ENCODE results near the gene DPP6. TPM values are rescaled to one million over a fixed set of nuclear protein-coding genes. Genes with fewer than 3 reads are reported as not detected.

DPP6 gene
- total and polyA plus RNA-seq, 12 donors = 0.07 to 2.1 (median 0.16) TPM; not detected in 4

DNA sequence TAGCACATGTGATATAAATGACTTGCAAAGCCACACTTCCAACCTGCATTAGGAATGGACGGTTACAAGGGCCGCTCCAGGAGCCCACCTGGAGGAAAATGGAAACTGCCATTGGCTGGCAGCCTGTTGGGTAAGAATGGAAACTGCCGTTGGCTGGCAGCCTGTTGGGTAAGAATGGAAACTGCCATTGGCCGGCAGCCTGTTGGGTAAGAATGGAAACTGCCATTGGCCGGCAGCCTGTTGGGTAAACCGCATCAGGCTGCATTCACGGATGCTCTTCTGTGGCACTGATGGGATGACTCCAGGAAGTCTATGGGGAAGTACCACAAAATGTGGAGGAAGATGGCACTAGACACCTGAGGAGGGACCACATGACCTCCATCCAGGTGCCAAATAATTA, 143.1 kb downstream of the DPP6 start:
- TF ChIP-seq, protein P1, sequence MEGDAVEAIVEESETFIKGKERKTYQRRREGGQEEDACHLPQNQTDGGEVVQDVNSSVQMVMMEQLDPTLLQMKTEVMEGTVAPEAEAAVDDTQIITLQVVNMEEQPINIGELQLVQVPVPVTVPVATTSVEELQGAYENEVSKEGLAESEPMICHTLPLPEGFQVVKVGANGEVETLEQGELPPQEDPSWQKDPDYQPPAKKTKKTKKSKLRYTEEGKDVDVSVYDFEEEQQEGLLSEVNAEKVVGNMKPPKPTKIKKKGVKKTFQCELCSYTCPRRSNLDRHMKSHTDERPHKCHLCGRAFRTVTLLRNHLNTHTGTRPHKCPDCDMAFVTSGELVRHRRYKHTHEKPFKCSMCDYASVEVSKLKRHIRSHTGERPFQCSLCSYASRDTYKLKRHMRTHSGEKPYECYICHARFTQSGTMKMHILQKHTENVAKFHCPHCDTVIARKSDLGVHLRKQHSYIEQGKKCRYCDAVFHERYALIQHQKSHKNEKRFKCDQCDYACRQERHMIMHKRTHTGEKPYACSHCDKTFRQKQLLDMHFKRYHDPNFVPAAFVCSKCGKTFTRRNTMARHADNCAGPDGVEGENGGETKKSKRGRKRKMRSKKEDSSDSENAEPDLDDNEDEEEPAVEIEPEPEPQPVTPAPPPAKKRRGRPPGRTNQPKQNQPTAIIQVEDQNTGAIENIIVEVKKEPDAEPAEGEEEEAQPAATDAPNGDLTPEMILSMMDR (IDR thresholded peaks at IDR 0.05) = no peak
- ATAC-seq = no peak
- Histone ChIP-seq H3K27me3 (peaks cover 0 to 7% (median 0%) of the 10 kb centered on the region in 7 donors), H3K4me1 (no peaks in the 10 kb centered on the region), H3K4me3 (no peak overlapping the region), H3K27ac (no peak overlapping the region), H3K9me3 (peaks cover 0 to 5% (median 0%) of the 10 kb centered on the region in 11 donors), H3K36me3 (no peaks in the 10 kb centered on the region)
- 91% methylated on average over 7 of the region's 7 CpGs for WGBS, 2 donors
- intact Hi-C loops (cut with DNase I) = loop anchor here in 1 of 10 donors (10.0 kb wide), 1 partner anchor 60 kb away; no protein-coding TSS in a partner anchor
- DNase-seq = no peak

DNA sequence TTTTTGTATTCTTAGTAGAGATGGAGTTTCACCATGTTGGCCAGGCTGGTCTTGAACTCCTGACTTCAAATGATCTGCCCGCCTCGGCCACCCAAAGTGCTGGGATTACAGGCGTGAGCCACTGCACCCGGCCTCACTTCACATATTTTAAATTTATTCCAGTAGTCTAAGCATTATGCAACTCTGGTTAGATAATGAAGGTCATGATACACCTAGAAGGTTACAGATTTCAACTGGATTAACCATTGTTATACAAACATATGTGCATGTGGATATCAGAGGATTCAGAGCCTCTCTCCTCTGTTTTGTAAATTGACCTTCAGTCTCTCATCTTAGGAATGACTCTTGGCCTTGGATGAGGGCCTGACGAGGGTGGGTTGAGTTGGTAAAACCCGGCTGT, 146.3 kb downstream of the DPP6 start:
- peaks cover 0 to 7% (median 0%) of the 10 kb centered on the region in 7 donors for H3K27me3 ChIP-seq
- ATAC-seq (no peak), DNase-seq (no peak)
- intact Hi-C loops (cut with DNase I) = loop anchor here in 1 of 10 donors (10.0 kb wide), 1 partner anchor 56 kb away; no protein-coding TSS in a partner anchor
- no peaks in the 10 kb centered on the region for H3K36me3 ChIP-seq
- H3K27ac ChIP-seq = no peak overlapping the region
- no peak overlapping the region for H3K4me3 ChIP-seq
- TF ChIP-seq, protein P1 (IDR thresholded peaks at IDR 0.05) = no peak
- WGBS, 2 donors = 67 to 83% methylated on average over 6 of the region's 6 CpGs
- H3K4me1 ChIP-seq = no peaks in the 10 kb centered on the region
- H3K9me3 ChIP-seq = peaks cover 0 to 5% (median 0%) of the 10 kb centered on the region in 11 donors

DNA sequence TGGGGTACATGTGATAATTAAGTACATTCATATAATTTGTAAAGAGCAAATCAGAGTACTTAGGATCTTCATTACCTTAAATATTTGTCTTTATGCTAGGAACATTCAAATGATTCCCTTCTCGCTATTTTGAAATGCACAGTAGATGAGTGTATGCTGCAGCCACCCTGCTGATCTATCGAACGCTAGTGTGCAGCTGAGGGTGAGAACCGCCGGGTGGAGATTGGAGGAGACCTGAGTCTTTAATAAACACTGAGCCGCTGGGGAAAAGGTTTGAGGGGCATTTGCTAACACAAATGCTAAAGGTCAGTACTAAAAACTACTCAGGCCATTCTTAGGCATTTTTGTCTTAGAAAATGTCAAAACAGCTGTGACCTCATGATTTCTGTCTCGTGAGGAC, 148.0 kb downstream of the DPP6 start:
- Histone ChIP-seq H3K27me3 (peaks cover 0 to 7% (median 0%) of the 10 kb centered on the region in 7 donors), H3K4me3 (no peak overlapping the region), H3K27ac (no peak overlapping the region), H3K36me3 (no peaks in the 10 kb centered on the region), H3K9me3 (peaks cover 0 to 4% (median 0%) of the 10 kb centered on the region in 11 donors), H3K4me1 (no peaks in the 10 kb centered on the region)
- TF ChIP-seq, protein P1 (IDR thresholded peaks at IDR 0.05) = no peak
- 73 to 77% methylated on average over 7 of the region's 7 CpGs for WGBS, 2 donors
- ATAC-seq = no peak
- intact Hi-C loops (cut with DNase I) = loop anchor here in 1 of 10 donors (5.0 kb wide), 1 partner anchor 193 kb away; no protein-coding TSS in a partner anchor
- no peak for DNase-seq

DNA sequence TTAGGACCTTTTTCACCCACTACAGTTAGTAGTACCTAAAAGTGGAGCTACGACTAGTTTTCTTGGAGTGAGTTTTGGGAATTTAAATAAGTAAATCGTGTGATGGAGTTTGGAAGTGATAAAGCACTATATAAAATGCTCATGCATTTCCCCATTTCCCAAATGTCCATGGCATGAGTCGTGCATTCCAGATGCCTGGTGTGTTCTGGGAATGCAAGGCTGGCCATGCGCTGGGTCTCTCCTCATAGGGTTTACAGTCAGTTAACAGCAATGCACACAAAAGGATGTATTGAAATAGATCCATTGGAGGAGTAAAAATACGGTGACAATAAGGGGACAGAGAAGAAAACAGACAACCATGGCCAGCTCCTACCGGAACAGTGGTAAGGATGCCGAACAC, 149.8 kb downstream of the DPP6 start:
- TF ChIP-seq, protein P1 (IDR thresholded peaks at IDR 0.05) = no peak
- no peak for DNase-seq
- no peak overlapping the region for H3K4me3 ChIP-seq
- H3K27me3 ChIP-seq = peaks cover 0 to 4% (median 0%) of the 10 kb centered on the region in 7 donors
- H3K36me3 ChIP-seq = no peaks in the 10 kb centered on the region
- 66 to 72% methylated on average over 7 of the region's 7 CpGs for WGBS, 2 donors
- H3K27ac ChIP-seq = no peak overlapping the region
- no peak for ATAC-seq
- intact Hi-C loops (cut with DNase I) = loop anchor here in 1 of 10 donors (5.0 kb wide), 1 partner anchor 195 kb away; no protein-coding TSS in a partner anchor
- H3K4me1 ChIP-seq = no peaks in the 10 kb centered on the region
- H3K9me3 ChIP-seq = no peaks in the 10 kb centered on the region
